ENCODE measurements around the gene PXK. TPM values are rescaled to one million over a fixed set of nuclear protein-coding genes. Genes with fewer than 3 reads are reported as not detected.
A peak's percentile ranks its signal among the peaks of the same experiment; 100 is the strongest.

PXK gene
- total and polyA plus RNA-seq, 4 experiments from 2014 or later: 20.0 to 28.7 (median 21.8) TPM

GRCh38 chr3:58464866-58465265 is 132.2 kb downstream of the PXK start:
- Histone ChIP-seq H3K27ac (ENCODE audit: low read depth, low read length) (no peak overlapping the region), H3K9me3 (ENCODE audit: control insufficient read depth in 1 of 2, low read length in 2 of 2) (no peaks in the 10 kb centered on the region), H3K4me3 (ENCODE audit: low read length in 2 of 2) (no peak overlapping the region), H3K27me3 (ENCODE audit: insufficient read depth, low read length) (no peaks in the 10 kb centered on the region), H3K36me3 (ENCODE audit: insufficient read depth, low read length) (no peaks in the 10 kb centered on the region), H3K4me1 (ENCODE audit: insufficient read depth, low read length) (peaks cover 7% of the 10 kb centered on the region)
- Mint-ChIP-seq H3K27ac (no peak overlapping the region), H3K4me1 (peaks cover 3 to 7% (median 7%) of the 10 kb centered on the region in 4 donors), H3K9me3 (no peaks in the 10 kb centered on the region), H3K4me3 (no peak overlapping the region), H3K36me3 (no peaks in the 10 kb centered on the region), H3K27me3 (peaks cover 0 to 3% of the 10 kb centered on the region in 2 donors)
- DNase-seq: peak in 1 of 5 donors; percentile 19
- POLR2A ChIA-PET (ENCODE audit: partially characterized antibody): no interaction called here
- CTCF ChIA-PET (ENCODE audit: partially characterized antibody): interaction anchor here (1.3 to 1.8 kb wide), 5 partner anchors 9 to 65 kb away, joined by 3 to 21 read pairs (median 3); partner anchors contain the start of gene KCTD6
- intact Hi-C loops (cut with micrococcal nuclease): loop anchor here (10.0 kb wide), 1 partner anchor 170 kb away; no protein-coding TSS in a partner anchor

DNA sequence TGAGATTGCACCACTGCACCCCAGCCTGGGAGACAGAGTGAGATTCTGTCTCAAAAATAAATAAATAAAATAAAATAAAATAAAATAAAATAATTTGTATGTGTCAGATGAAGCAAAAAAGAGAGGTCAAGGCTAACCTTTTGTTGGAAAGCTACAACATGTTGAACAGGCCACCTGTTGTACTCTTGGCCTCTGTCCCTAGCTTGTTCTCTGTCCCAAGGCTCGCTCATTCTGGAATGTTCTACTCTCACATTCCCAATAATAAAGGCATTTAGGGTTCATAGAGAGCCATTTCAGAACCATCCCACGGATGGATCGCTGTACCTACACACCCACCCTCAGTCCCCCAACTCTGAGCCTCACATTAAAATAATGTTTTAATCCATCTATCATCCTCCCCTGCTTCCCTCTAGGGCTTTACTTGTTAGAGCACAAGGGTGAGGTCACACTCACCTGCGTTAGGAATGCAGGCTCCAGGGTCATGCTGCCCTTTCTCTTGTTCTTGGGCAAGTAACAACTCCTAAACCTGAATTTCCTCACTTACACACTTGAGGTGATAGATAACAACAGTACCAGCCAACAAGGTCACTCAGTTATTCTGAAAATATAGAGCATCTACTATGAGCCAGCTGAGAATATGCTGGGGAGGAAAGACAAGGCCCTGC is 134.3 kb downstream of the PXK start:
- no peak overlapping the region for H3K27ac Mint-ChIP-seq
- H3K36me3 Mint-ChIP-seq: no peaks in the 10 kb centered on the region
- peaks cover 13 to 24% (median 21%) of the 10 kb centered on the region in 4 donors for H3K4me1 Mint-ChIP-seq
- ChIA-PET CTCF (ENCODE audit: partially characterized antibody) (interaction anchor here (0.7 to 1.8 kb wide), 3 partner anchors 8 to 25 kb away, joined by 3 to 4 read pairs (median 3); partner anchors contain the start of gene KCTD6), POLR2A (ENCODE audit: partially characterized antibody) (no interaction called here)
- peaks cover 0 to 3% of the 10 kb centered on the region in 2 donors for H3K27me3 Mint-ChIP-seq
- no peak for DNase-seq
- Histone ChIP-seq H3K36me3 (ENCODE audit: insufficient read depth, low read length) (no peaks in the 10 kb centered on the region), H3K9me3 (ENCODE audit: control insufficient read depth in 1 of 2, low read length in 2 of 2) (no peaks in the 10 kb centered on the region), H3K27me3 (ENCODE audit: insufficient read depth, low read length) (no peaks in the 10 kb centered on the region), H3K4me1 (ENCODE audit: insufficient read depth, low read length) (peaks cover 24% of the 10 kb centered on the region), H3K27ac (ENCODE audit: low read depth, low read length) (no peak overlapping the region), H3K4me3 (ENCODE audit: low read length in 2 of 2) (no peak overlapping the region)
- intact Hi-C loops (cut with micrococcal nuclease): loop anchor here (10.0 kb wide), 1 partner anchor 168 kb away; no protein-coding TSS in a partner anchor
- no peak overlapping the region for H3K4me3 Mint-ChIP-seq
- H3K9me3 Mint-ChIP-seq: no peaks in the 10 kb centered on the region

DNA sequence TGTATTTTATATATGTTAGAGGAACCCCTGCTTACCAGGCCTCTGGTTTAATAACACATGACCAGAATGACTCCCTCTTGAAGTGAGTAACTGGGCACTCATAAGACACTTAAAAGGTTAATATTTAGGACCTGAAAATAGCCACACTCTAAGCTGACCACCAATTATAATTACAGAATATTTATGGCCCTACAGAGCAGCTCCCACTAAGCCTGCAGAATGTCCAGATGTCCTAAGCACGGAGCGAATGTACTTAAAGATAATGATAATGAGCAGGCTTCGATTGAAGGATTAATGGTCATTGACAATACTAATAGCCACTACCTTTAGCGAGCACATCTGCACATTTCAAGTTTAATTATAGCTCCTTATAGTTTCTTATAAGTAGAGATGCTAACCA is 136.4 kb downstream of the PXK start:
- Mint-ChIP-seq H3K9me3 (no peaks in the 10 kb centered on the region), H3K27ac (no peak overlapping the region), H3K27me3 (no peaks in the 10 kb centered on the region), H3K36me3 (no peaks in the 10 kb centered on the region), H3K4me3 (no peak overlapping the region), H3K4me1 (peaks cover 11 to 27% (median 19%) of the 10 kb centered on the region in 4 donors)
- H3K27me3 ChIP-seq (ENCODE audit: insufficient read depth, low read length): no peaks in the 10 kb centered on the region
- intact Hi-C loops (cut with micrococcal nuclease): loop anchor here (10.0 kb wide), 1 partner anchor 166 kb away; no protein-coding TSS in a partner anchor
- ChIA-PET POLR2A (ENCODE audit: partially characterized antibody) (no interaction called here), CTCF (ENCODE audit: partially characterized antibody) (interaction anchor here (0.8 to 6.2 kb wide), 2 partner anchors 13 to 23 kb away, joined by 5 to 44 read pairs; partner anchors contain the start of gene KCTD6)
- no peaks in the 10 kb centered on the region for H3K9me3 ChIP-seq (ENCODE audit: control insufficient read depth in 1 of 2, low read length in 2 of 2)
- no peak overlapping the region for H3K4me3 ChIP-seq (ENCODE audit: low read length in 2 of 2)
- no peaks in the 10 kb centered on the region for H3K36me3 ChIP-seq (ENCODE audit: insufficient read depth, low read length)
- no peak for DNase-seq
- no peak overlapping the region for H3K27ac ChIP-seq (ENCODE audit: low read depth, low read length)
- H3K4me1 ChIP-seq (ENCODE audit: insufficient read depth, low read length): peaks cover 20% of the 10 kb centered on the region

DNA sequence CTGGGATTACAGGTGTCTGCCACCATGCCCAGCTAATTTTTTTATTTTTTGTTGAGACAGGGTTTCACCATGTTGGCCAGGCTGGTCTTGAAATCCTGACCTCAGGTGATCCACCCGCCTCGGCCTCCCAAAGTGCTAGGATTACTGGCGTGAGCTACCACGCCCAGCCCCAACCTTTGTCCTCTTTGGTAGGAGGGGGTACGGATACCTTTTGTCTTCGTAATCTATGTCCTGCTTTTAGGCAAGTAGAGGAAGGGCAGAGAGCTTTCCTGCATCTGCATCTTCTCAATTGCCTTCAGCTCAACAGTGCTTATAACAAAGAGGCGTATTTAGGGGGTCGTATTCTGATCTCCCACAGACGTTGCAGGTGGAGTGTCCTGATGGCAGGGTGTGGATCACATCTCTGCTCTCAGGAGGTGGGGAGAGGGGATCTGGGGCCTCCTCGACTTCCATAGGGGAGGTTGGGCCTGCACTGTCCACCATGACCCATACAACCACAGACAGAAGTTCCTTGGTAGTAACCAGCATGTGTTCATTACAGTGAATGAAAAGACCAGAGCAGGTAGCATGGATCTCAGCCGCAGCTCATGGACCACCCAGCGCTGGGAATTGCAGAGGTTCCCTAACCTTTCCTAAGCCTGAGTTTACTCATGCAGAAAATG is 137.8 kb downstream of the PXK start:
- no peaks in the 10 kb centered on the region for H3K9me3 ChIP-seq (ENCODE audit: control insufficient read depth in 1 of 2, low read length in 2 of 2)
- H3K27me3 ChIP-seq (ENCODE audit: insufficient read depth, low read length): no peaks in the 10 kb centered on the region
- ChIA-PET CTCF (ENCODE audit: partially characterized antibody) (interaction anchor here (0.7 to 6.2 kb wide), 4 partner anchors 17 to 152 kb away, joined by 3 to 44 read pairs (median 3); partner anchors contain the start of gene KCTD6), POLR2A (ENCODE audit: partially characterized antibody) (interaction anchor here (1.6 to 4.7 kb wide), 4 partner anchors 14 to 164 kb away, joined by 5 to 32 read pairs (median 10); partner anchors contain the start of genes HTD2, KCTD6 and PDHB)
- peak overlapping the region; percentile 24 for H3K27ac ChIP-seq (ENCODE audit: low read depth, low read length)
- DNase-seq: no peak
- peak overlapping the region in 1 of 2 donors; percentile 9 for H3K4me3 ChIP-seq (ENCODE audit: low read length in 2 of 2)
- Mint-ChIP-seq H3K4me1 (peaks cover 18 to 41% (median 29%) of the 10 kb centered on the region in 4 donors), H3K27ac (peak overlapping the region in 6 of 7 donors; percentile 13 to 79 (median 74)), H3K27me3 (no peaks in the 10 kb centered on the region), H3K36me3 (no peaks in the 10 kb centered on the region), H3K9me3 (no peaks in the 10 kb centered on the region), H3K4me3 (peak overlapping the region in 2 of 8 donors; percentile 46 to 49)
- intact Hi-C loops (cut with micrococcal nuclease): no loop called here
- peaks cover 20% of the 10 kb centered on the region for H3K4me1 ChIP-seq (ENCODE audit: insufficient read depth, low read length)
- no peaks in the 10 kb centered on the region for H3K36me3 ChIP-seq (ENCODE audit: insufficient read depth, low read length)

DNA sequence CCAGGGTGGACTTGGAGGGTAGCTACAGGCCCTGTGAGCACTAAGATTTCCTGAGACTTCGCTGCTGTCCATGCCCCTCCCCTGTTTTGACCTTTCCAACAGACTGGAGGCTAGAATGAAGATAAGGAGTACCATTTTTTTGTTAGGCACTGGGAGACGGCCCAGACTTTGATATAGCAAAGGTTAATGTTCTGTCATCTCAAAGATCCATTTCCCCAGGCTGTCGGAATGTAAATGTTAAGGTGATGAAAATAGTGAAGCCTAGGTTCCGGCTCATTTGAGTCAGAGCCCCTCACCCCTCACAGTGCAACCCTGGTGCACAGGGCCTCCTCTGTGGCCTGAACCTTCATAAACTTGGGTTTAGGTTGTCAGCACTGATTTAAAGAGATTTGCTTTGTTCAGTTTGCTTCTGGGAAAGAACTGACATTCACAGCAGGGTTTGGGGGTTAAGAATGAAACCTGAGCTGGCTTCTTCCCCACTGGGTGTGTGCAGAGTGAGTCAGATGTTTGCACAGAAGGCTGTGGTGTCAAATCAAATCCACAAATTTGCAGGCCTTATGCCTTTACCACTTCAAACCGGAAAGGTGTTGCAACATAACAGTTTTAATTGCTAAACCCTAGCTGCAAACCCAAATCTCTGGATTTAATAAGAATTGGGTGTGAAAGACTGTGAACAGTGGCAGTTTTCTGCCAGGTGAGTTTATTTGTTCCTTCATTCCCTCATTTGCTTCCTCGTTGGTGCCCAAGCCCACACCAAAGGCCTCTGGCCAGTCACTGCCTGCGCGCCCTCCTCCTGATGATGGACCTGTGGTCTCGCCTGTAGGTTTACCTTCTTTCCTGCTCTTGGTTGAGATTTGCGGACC is 138.6 kb downstream of the PXK start:
- Histone ChIP-seq H3K27me3 (ENCODE audit: insufficient read depth, low read length) (no peaks in the 10 kb centered on the region), H3K36me3 (ENCODE audit: insufficient read depth, low read length) (no peaks in the 10 kb centered on the region), H3K9me3 (ENCODE audit: control insufficient read depth in 1 of 2, low read length in 2 of 2) (no peaks in the 10 kb centered on the region), H3K4me3 (ENCODE audit: low read length in 2 of 2) (peak overlapping the region in 1 of 2 donors; percentile 9), H3K27ac (ENCODE audit: low read depth, low read length) (peak overlapping the region; percentile 24), H3K4me1 (ENCODE audit: insufficient read depth, low read length) (peaks cover 20% of the 10 kb centered on the region)
- Mint-ChIP-seq H3K4me1 (peaks cover 18 to 41% (median 29%) of the 10 kb centered on the region in 4 donors), H3K36me3 (no peaks in the 10 kb centered on the region), H3K27ac (peak overlapping the region; percentile 13 to 89 (median 79)), H3K9me3 (no peaks in the 10 kb centered on the region), H3K27me3 (no peaks in the 10 kb centered on the region), H3K4me3 (peak overlapping the region in 7 of 8 donors; percentile 29 to 61 (median 49))
- DNase-seq: peak; percentile 27 to 60 (median 37)
- CTCF ChIA-PET (ENCODE audit: partially characterized antibody): interaction anchor here (0.7 to 6.2 kb wide), 7 partner anchors 8 to 165 kb away, joined by 3 to 44 read pairs (median 3); partner anchors contain the start of genes HTD2, KCTD6 and RPP14
- POLR2A ChIA-PET (ENCODE audit: partially characterized antibody): interaction anchor here (0.9 to 4.7 kb wide), 5 partner anchors 13 to 874 kb away, joined by 3 to 32 read pairs (median 8); partner anchors contain the start of genes ARF4, HTD2, KCTD6 and PDHB
- intact Hi-C loops (cut with micrococcal nuclease): no loop called here

GRCh38 chr3:58473275-58473674 is 140.6 kb downstream of the PXK start:
- H3K36me3 ChIP-seq (ENCODE audit: insufficient read depth, low read length): no peaks in the 10 kb centered on the region
- no peaks in the 10 kb centered on the region for H3K9me3 ChIP-seq (ENCODE audit: control insufficient read depth in 1 of 2, low read length in 2 of 2)
- H3K4me3 Mint-ChIP-seq: no peak overlapping the region
- no peaks in the 10 kb centered on the region for H3K9me3 Mint-ChIP-seq
- H3K27ac ChIP-seq (ENCODE audit: low read depth, low read length): no peak overlapping the region
- no peak for DNase-seq
- H3K4me1 ChIP-seq (ENCODE audit: insufficient read depth, low read length): peaks cover 20% of the 10 kb centered on the region
- H3K4me1 Mint-ChIP-seq: peaks cover 18 to 41% (median 29%) of the 10 kb centered on the region in 4 donors
- H3K27ac Mint-ChIP-seq: peak overlapping the region in 4 of 7 donors; percentile 49 to 72 (median 66)
- intact Hi-C loops (cut with micrococcal nuclease): loop anchor here (2.0 kb wide), 1 partner anchor 18 kb away; no protein-coding TSS in a partner anchor
- no peaks in the 10 kb centered on the region for H3K36me3 Mint-ChIP-seq
- ChIA-PET POLR2A (ENCODE audit: partially characterized antibody) (interaction anchor here (2.5 to 4.7 kb wide), 2 partner anchors 18 to 167 kb away, joined by 8 to 32 read pairs; partner anchors contain the start of genes HTD2 and KCTD6), CTCF (ENCODE audit: partially characterized antibody) (interaction anchor here (0.8 to 6.2 kb wide), 4 partner anchors 10 to 167 kb away, joined by 3 to 44 read pairs (median 12); partner anchors contain the start of genes HTD2, KCTD6 and RPP14)
- no peaks in the 10 kb centered on the region for H3K27me3 ChIP-seq (ENCODE audit: insufficient read depth, low read length)
- H3K4me3 ChIP-seq (ENCODE audit: low read length in 2 of 2): no peak overlapping the region
- H3K27me3 Mint-ChIP-seq: no peaks in the 10 kb centered on the region
